Renal cortex interstitium (tissue), 11 donors: ENCODE measurements around the gene CXXC4. TPM values are rescaled to one million over a fixed set of nuclear protein-coding genes. Genes with fewer than 3 reads are reported as not detected.

Experiments
- DNase-seq, 11 donors: peaks; one replicate each; pipeline ENCODE4 v3.0.0-alpha.2; 2013; ENCODE audit warnings: low read depth in 9 of 11, low spot score in 4 of 11; ENCODE audit errors: extremely low read depth in 1 of 11
- polyA plus RNA-seq, 3 donors: library from polyadenylated mRNA; unstranded; fragments of 120-200 nt; gene quantifications; one replicate each; pipeline ENCODE4 v1.2.1, GENCODE V29; 2013; ENCODE audit not compliant: insufficient read length in 3 of 3

The CXXC4 gene
- polyA plus RNA-seq, 3 donors: 8.7 to 10.2 (median 9.4) TPM

DNA sequence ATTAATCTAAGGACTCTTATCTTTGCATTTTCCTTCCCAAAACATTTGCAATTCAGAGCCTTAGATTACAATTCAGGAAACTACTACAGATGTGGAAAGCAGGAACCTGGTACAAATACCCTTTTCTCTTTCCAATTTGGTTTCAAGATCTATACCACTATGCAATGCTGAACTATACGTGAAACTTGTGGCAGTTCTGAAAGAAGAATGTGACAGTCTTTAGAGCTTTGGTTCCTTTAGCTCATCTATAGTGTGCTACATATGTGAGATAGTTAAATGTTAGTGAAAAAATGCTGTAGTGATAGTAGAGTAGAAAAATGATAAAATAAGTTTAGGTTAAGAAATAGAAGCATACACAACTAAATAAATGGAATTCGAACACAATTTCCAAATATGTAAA is 50.0 kb downstream of the CXXC4 start:
- DNase-seq: no peak

- no peak for DNase-seq
Measured at GRCh38 chr4:104436542-104436941, 58.2 kb downstream of the CXXC4 start.

DNA sequence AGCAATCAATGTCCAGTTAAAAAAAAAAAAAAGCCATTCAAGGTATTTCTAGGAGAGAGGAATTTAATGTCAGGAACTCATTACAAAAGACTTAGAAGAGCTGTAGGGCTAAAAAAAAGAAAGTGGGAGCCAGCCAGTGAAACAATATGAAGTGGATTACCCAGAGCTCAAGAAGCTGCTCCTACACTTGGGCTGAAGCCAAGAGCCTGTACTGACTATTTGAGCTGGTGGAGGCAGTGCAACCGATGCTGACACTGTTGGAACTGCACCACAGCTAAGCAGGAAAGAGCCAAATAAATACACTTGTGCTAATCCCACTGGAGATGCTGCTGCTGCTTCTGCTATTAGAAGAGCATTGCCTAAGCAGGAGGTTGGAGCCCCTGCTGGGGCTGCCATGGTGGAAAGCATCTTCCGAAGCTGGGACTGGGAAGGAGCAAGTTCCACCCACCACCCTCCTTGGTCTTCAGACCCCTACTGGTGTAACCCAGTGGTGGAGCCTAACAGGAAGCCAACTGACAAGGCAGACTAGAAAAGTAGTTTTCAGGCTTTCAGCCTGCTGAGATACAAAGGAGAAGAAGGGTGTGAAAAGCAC is 65.4 kb downstream of the CXXC4 start:
- no peak for DNase-seq

GRCh38 chr4:104425948-104426347 is 68.7 kb downstream of the CXXC4 start:
- no peak for DNase-seq

DNA sequence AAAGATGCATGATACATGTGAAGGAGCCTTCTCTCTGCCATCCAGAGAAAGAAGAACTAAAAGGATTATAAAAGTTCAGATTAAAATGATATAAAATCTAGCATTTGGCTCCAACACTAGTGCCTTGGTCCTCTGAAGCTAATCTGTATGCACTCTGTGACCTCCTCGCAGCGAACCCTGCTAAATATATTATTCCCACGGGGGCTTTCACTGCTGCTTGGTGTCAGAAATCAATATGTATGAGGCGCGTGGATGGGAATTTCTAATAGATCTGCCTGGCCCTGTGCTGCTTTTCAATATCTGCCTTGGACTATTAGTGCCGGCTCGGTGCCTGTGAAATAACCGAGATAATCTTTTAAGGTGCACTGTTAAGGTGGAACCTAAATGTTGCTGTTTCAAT is 69.7 kb downstream of the CXXC4 start:
- DNase-seq: no peak

DNA sequence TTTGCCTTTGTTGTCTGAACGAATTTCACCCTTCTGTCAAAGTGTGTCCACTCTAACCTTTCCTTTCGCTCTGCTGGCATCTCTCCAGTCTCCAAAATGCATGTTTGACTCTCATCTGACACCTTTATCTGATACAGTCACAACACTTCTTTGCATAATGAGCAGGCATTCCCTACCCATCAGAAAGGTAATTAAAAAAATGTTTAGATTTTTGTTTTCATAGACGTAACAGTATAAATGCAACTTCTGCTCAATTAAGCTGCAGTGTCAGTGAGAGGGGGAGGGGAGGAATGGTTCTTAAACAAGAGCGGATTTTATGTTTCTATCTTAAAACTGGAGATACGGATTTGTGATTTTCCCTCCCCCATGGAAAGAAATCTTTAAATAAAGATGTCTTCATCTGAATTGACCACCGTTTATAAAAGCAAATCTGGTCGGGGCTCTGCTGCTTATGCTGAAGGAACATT is 70.2 kb downstream of the CXXC4 start:
- DNase-seq: no peak

- no peak for DNase-seq
Measured at GRCh38 chr4:104421566-104421965, 73.1 kb downstream of the CXXC4 start.

DNA sequence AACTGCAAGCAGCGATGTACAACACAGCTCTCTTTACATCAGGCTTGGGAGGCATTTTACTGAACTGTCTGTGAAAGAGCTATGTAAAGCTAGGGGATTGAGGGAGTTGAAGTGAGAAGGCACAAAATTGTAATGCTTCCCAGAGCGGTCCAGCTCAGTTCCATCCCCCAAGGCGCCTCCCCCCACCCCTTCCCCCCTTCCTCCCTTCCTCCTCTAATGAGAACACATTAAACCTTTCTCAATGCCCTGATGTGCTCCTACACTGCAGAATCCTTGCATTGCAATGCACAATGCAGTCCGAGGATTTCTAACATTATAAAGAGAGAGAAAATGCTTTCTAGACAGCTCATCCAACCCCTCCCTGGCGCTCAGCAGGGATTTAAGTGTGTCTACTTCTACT is 73.9 kb downstream of the CXXC4 start:
- DNase-seq: no peak
